AG09309 (cell line): ENCODE data around the gene CRYBG1.
"Not testable (repeated sequence)": the region's sequence is repeated elsewhere in the genome, so short reads cannot be mapped to it uniquely, and the experiment has no call there.

Experiments
- DNase-seq: peaks from one replicate; pipeline ENCODE4 v3.0.0-alpha.2; 2010; ENCODE audit warnings: low read depth
- H3K4me3 ChIP-seq: 2 replicates; pipeline ENCODE4 v1.5.1; 2011; ENCODE audit warnings: mild to moderate bottlenecking, low read depth, low read length, moderate library complexity; ENCODE audit not compliant: control insufficient read depth
- CTCF ChIP-seq: IDR thresholded peaks from 2 replicates; pipeline ENCODE4 v1.5.1; 2011; ENCODE audit warnings: mild to moderate bottlenecking, low read depth, low read length, inconsistent platforms; ENCODE audit not compliant: insufficient read depth, control insufficient read depth; ENCODE audit errors: missing control alignments

The CRYBG1 gene

GRCh38 chr6:106397431-106397830, 36.9 kb downstream of the CRYBG1 start:
- no peak for DNase-seq
- H3K4me3 ChIP-seq = no peak overlapping the region
- TF ChIP-seq CTCF = no peak

GRCh38 chr6:106398621-106399020, 38.1 kb downstream of the CRYBG1 start:
- H3K4me3 ChIP-seq = no peak overlapping the region
- DNase-seq = no peak
- no peak for TF ChIP-seq CTCF

- H3K4me3 ChIP-seq, DNase-seq: not testable (repeated sequence)
Observed at GRCh38 chr6:106405044-106405443, 44.5 kb downstream of the CRYBG1 start.

GRCh38 chr6:106411056-106411455, 50.5 kb downstream of the CRYBG1 start:
- TF ChIP-seq CTCF = no peak
- no peak for DNase-seq
- H3K4me3 ChIP-seq = no peak overlapping the region

GRCh38 chr6:106411643-106412200, 51.2 kb downstream of the CRYBG1 start:
- DNase-seq = no peak
- no peak for TF ChIP-seq CTCF
- H3K4me3 ChIP-seq = no peak overlapping the region

GRCh38 chr6:106413016-106413415, 52.5 kb downstream of the CRYBG1 start:
- DNase-seq = no peak
- H3K4me3 ChIP-seq = no peak overlapping the region
- no peak for TF ChIP-seq CTCF

GRCh38 chr6:106413722-106414121, 53.2 kb downstream of the CRYBG1 start:
- H3K4me3 ChIP-seq = no peak overlapping the region
- no peak for DNase-seq
- no peak for TF ChIP-seq CTCF

GRCh38 chr6:106415921-106416320, 55.4 kb downstream of the CRYBG1 start:
- no peak for TF ChIP-seq CTCF
- no peak overlapping the region for H3K4me3 ChIP-seq
- no peak for DNase-seq
